Body of pancreas (tissue), 4 donors: ENCODE measurements around the gene HARBI1.

Source experiments
- CTCF ChIP-seq, 7 experiments: fragments of 450-650 bp in 4 of 7; fragments of 200-600 bp in 3 of 7; sonication (generic) in 3 of 7; IDR thresholded peaks; one replicate each; pipeline ENCODE4 v1.5.1; 2016 to 2019; ENCODE audit warnings: antibody characterized with exemption in 7 of 7
- POLR2A ChIP-seq, 3 donors: fragments of 450-650 bp; IDR thresholded peaks; one replicate each; pipeline ENCODE4 v1.6.1; 2016; ENCODE audit warnings: antibody characterized with exemption in 3 of 3, mild to moderate bottlenecking in 2 of 3

- TF ChIP-seq CTCF (IDR thresholded peaks at IDR 0.05): no peak
- TF ChIP-seq POLR2A (IDR thresholded peaks at IDR 0.05): no peak
Observed at GRCh38 chr11:46601129-46601528, 15.9 kb downstream of the HARBI1 start.
